ENCODE results near the gene CAMK2N1. TPM values are rescaled to one million over a fixed set of nuclear protein-coding genes. Genes with fewer than 3 reads are reported as not detected.

CAMK2N1 gene
- polyA plus RNA-seq, 3 donors, result not detected

DNA sequence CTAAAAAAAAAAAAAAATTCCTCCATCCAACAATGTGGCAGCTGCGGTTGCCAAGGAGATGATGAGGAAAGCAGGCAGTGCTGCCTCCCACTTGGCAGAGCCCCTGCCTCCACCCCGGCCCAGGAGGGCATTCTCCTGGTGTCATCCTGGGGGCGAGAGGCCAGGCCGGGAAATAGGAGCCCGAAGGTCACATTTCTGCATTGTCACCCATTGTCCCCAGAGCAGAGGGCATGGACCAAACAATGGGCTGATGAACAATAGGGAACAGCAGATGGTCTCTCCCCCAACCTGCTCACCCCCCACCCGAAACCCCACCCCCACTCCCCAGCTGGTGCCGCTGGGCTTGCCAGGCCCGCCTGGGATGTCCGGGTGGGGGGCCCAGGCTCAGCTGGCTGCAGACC, 37.3 kb downstream of the CAMK2N1 start:
- intact Hi-C loops (cut with micrococcal nuclease), result no loop called here
- Histone ChIP-seq H3K4me3 (replicated peaks in 1 of 3; ENCODE audit: low read depth in 2 of 3, low read length in 3 of 3) (no peak overlapping the region), H3K27ac (ENCODE audit: low read depth in 1 of 2, low read length in 2 of 2) (no peak overlapping the region), H3K27me3 (ENCODE audit: control insufficient read depth in 2 of 2, insufficient read depth in 2 of 2, low read length in 2 of 2) (no peaks in the 10 kb centered on the region), H3K9me3 (replicated peaks in 1 of 2; ENCODE audit: control insufficient read depth in 1 of 2, insufficient read depth in 1 of 2, low read length in 2 of 2) (no peaks in the 10 kb centered on the region), H4K20me1 (ENCODE audit: insufficient read depth, low read length) (no peaks in the 10 kb centered on the region), H3K79me2 (ENCODE audit: insufficient read depth, low read length) (no peaks in the 10 kb centered on the region), H2AFZ (ENCODE audit: insufficient read depth, low read depth, low read length, poor library complexity, severe bottlenecking) (no peak overlapping the region), H3K4me1 (ENCODE audit: control insufficient read depth in 1 of 2, insufficient read depth in 2 of 2, low read length in 2 of 2) (no peaks in the 10 kb centered on the region), H3K9ac (ENCODE audit: insufficient read depth, low read length, poor library complexity, severe bottlenecking) (no peak overlapping the region), H3K4me2 (replicated peaks; ENCODE audit: extremely low read depth, low read length, poor library complexity, severe bottlenecking) (no peak overlapping the region), H3K36me3 (replicated peaks in 1 of 2; ENCODE audit: control insufficient read depth in 1 of 2, insufficient read depth in 2 of 2, low read length in 2 of 2) (no peaks in the 10 kb centered on the region)
- Mint-ChIP-seq H3K9me3 (peaks cover 0 to 5% (median 0%) of the 10 kb centered on the region in 7 donors), H3K4me1 (no peaks in the 10 kb centered on the region), H3K27me3 (ENCODE audit: low read depth in 3 of 3) (peaks cover 6 to 14% (median 9%) of the 10 kb centered on the region in 3 donors), H3K36me3 (no peaks in the 10 kb centered on the region), H3K27ac (no peak overlapping the region), H3K4me3 (no peak overlapping the region)
- TF ChIP-seq, protein P1, sequence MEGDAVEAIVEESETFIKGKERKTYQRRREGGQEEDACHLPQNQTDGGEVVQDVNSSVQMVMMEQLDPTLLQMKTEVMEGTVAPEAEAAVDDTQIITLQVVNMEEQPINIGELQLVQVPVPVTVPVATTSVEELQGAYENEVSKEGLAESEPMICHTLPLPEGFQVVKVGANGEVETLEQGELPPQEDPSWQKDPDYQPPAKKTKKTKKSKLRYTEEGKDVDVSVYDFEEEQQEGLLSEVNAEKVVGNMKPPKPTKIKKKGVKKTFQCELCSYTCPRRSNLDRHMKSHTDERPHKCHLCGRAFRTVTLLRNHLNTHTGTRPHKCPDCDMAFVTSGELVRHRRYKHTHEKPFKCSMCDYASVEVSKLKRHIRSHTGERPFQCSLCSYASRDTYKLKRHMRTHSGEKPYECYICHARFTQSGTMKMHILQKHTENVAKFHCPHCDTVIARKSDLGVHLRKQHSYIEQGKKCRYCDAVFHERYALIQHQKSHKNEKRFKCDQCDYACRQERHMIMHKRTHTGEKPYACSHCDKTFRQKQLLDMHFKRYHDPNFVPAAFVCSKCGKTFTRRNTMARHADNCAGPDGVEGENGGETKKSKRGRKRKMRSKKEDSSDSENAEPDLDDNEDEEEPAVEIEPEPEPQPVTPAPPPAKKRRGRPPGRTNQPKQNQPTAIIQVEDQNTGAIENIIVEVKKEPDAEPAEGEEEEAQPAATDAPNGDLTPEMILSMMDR (IDR thresholded peaks at IDR 0.05), result no peak
- no peak for DNase-seq
- 56% methylated on average over 5 of the region's 9 CpGs for WGBS (ENCODE audit: insufficient coverage)

- Histone ChIP-seq H3K79me2 (ENCODE audit: insufficient read depth, low read length) (no peaks in the 10 kb centered on the region), H3K4me1 (ENCODE audit: control insufficient read depth in 1 of 2, insufficient read depth in 2 of 2, low read length in 2 of 2) (no peaks in the 10 kb centered on the region), H3K9me3 (replicated peaks in 1 of 2; ENCODE audit: control insufficient read depth in 1 of 2, insufficient read depth in 1 of 2, low read length in 2 of 2) (no peaks in the 10 kb centered on the region), H3K4me3 (replicated peaks in 1 of 3; ENCODE audit: low read depth in 2 of 3, low read length in 3 of 3) (no peak overlapping the region), H2AFZ (ENCODE audit: insufficient read depth, low read depth, low read length, poor library complexity, severe bottlenecking) (no peak overlapping the region), H3K27me3 (ENCODE audit: control insufficient read depth in 2 of 2, insufficient read depth in 2 of 2, low read length in 2 of 2) (no peaks in the 10 kb centered on the region), H4K20me1 (ENCODE audit: insufficient read depth, low read length) (no peaks in the 10 kb centered on the region), H3K27ac (ENCODE audit: low read depth in 1 of 2, low read length in 2 of 2) (no peak overlapping the region), H3K4me2 (replicated peaks; ENCODE audit: extremely low read depth, low read length, poor library complexity, severe bottlenecking) (no peak overlapping the region), H3K9ac (ENCODE audit: insufficient read depth, low read length, poor library complexity, severe bottlenecking) (no peak overlapping the region), H3K36me3 (replicated peaks in 1 of 2; ENCODE audit: control insufficient read depth in 1 of 2, insufficient read depth in 2 of 2, low read length in 2 of 2) (no peaks in the 10 kb centered on the region)
- Mint-ChIP-seq H3K4me1 (no peaks in the 10 kb centered on the region), H3K36me3 (no peaks in the 10 kb centered on the region), H3K27me3 (ENCODE audit: low read depth in 3 of 3) (peaks cover 6 to 16% (median 9%) of the 10 kb centered on the region in 3 donors), H3K4me3 (no peak overlapping the region), H3K9me3 (peaks cover 0 to 5% (median 0%) of the 10 kb centered on the region in 7 donors), H3K27ac (no peak overlapping the region)
- DNase-seq, result no peak
- 100% methylated on average over 7 of the region's 7 CpGs for WGBS (ENCODE audit: insufficient coverage)
- TF ChIP-seq, protein P1 (IDR thresholded peaks at IDR 0.05), result no peak
- intact Hi-C loops (cut with micrococcal nuclease), result no loop called here
Observed at GRCh38 chr1:20447794-20448193, 38.2 kb downstream of the CAMK2N1 start.

All from CD14-positive monocyte (primary cell).